NK-92 (cell line): Measurements from ENCODE around the gene GRID1.

ENCODE experiments used
- DNase-seq: peaks from one replicate; lab custom pipeline; 2025; ENCODE audit not compliant: unreplicated experiment; lab: John Stamatoyannopoulos, UW

GRID1 gene

DNA sequence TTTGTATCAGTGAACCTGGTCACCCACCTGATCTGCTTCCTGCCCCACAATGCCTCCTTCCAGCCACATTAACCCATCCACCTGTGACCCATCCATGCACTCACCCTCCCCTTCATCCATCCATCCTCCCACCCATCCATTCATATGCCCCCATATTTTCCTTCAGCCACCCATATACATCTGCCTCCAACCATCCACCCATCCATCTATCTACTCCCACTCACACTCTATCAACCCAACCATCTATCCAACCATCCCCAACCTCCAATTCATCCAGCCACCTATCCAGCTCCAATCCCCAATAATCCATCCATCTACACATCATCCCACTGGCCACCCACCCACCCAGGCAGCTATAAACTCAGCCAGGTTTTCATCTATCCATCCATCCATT lies 51.0 kb downstream of the GRID1 start:
- no peak for DNase-seq

DNA sequence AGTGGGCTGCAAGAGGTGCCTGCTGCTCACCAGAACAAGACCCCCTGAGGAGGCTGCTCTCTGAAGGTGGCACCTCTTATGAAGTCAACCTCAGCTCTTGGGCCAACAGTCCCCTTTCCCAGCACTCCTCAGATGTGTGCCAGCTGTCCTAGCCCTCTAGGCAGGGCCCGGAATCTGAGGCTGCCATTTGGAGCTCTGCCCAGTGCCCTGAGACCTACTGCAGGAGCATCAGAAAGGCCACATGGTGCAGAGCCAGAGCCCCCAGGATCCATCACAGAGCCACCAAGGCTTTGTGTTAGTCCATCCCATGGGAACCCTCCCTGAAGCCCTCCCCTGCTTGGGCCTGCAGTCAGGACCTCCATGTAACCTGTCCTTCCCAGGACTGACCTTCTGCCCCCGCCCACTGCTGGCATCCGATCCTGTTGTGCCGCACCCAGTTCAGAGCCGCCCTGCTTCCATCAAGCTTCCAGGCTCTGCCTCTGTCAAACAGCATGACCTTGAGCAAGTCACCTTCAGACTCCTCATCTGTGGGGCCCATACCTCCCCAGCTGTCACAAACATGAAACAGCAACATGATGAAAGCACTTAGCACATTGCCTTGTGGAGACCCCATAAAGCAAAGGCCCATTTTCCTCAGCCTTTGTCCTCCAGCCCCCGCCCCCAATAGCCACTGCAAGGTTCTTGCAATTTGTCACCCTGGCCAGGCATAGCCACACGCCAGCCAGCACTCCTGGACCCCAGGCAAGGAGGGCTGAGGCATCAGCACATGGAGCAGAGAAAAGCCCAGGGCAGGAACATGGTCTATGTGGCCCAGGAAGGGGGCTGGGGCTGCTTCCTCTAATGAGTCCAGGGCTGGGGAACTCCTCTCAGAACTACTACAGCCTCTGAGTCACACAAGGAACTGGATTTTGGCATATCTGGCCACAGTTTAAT lies 51.7 kb downstream of the GRID1 start:
- no peak for DNase-seq

DNA sequence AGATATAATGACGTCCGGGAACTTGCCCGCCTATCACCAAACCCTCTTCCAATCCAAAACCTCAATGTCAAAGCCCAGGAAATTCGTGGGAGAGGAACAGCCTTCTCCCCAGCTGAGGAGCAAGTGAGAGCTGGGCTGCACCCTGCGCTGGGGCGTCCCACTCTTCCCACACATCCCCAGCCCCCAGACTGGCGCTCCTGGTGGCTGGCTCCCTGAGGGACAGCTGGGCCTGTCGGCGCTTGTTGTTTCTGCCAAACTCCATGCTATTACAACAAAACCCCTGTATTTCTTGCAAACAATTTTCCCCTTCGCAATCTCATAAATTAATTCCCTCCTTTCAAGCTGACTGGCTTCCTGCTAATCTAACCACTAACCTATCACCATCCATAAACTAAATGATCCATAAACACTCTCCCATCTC lies 53.0 kb downstream of the GRID1 start:
- no peak for DNase-seq

DNA sequence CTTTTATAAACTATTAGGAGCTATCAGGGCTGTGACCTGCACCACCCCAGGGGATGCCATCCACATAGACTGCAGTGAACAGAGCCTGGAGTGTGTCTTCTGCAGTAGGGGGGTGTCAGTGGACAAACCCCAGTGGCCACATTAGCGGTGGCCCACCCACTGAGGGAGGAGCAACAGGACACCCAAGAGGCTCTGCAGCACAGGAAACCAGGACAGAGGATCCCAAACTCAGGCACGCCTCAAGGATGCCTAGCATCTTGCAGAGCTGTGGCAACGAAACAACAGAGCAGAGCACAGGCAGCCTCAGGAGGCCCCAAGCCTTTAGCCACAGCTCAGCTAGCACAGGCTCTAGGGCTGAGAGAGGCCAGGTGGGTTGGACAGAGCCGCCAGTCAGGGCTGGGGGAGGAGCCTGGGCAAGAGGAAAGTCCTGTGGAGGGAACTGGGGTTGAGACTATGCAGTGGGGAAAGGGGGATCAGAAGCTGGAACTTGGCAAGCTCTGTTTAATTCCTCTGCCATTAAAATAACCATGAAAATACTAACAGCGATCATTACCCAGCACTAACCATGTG lies 53.8 kb downstream of the GRID1 start:
- DNase-seq = no peak

DNA sequence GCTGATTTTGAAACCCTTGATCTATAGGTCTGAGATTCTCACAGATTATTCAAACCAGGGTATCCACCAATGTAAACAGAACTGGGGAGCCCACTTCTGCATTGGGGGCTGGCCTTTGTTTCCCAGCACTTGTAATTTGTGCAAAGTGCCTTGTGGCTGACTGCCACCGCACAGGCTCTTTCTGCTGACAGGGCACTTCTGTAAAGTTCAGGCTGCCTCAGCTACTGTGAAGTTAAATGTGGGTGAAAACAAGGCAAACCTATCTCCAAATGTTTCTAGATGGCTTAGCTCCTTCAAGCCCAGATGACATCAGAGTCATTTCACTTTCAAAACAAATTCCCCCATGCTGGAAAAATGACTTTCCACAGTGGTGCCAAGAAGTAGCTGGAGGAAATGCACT lies 54.7 kb downstream of the GRID1 start:
- DNase-seq = no peak

DNA sequence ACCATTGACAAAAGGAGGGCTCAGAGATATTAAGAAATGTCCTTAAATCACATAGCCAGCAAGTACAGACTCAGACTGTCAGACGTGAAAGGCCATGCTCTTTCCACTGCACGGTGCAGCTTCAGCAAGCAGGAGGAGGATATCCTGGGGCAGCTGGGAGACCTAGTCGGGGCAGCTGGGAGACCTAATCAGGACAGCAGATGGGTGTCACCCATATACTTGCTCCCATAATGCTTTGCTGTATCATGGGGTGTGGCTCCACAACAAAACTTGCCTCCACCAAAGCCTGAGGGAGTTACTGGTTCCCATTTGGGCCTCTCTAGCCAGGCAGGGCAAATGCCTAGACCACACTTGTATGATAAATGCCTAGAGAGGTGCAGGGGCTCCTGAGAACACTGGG lies 55.4 kb downstream of the GRID1 start:
- DNase-seq = no peak

DNA sequence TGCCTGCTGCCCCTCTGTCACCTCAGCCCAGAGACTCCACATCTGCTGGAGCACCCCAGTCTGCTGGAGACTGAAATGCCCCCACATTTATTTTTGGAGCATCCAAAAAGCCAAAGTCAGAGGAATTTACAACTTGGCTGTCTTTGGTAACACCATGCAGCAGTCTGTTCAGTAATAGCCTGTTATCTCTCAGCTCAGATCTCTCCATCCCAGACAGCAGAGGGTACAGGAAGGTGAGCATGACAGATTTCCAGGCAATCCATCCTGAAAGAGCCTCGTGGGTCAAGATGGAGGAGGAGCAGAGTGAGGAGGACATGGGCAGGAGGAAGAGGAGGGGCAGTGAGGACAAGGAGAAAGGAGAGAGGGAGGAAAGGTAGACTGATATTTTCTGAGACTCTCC lies 55.9 kb downstream of the GRID1 start:
- no peak for DNase-seq

DNA sequence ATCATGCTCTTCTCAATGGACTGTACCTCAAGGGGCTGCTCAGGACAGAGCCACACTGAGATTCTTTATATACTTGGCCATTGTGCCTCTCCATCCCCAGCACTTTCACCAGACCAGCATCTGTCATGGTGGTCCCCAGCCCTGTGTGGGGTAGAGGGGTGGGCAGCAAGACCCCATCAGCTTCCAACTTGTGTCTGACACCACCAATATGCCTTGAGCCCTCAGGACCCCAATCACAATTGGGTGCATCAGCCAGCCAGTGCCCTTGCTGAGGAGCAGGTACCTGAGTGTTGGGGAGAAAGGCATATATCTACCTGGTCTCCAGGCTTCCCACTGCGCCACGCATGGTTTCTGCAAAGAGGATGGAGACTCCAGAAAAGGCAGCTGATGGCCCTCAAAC lies 56.3 kb downstream of the GRID1 start:
- no peak for DNase-seq

DNA sequence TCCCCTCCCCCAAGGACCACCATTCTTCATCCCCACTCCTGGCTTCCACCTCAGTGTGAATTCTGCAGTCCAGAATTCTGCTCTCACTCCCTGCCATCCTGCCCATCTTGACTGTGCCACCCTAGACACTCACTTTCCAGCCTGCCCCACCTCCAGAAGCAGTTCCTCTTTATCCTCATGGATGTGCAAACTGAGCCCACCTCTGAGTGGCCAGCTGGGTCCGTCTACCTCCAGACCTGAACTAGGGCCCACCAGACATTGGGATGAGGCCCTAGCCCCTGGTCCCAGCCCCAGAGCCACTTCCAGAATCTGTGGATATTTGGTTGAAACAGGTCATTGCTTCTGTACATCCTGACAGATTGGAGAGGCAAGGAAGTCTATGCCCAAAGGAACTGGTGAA lies 58.5 kb downstream of the GRID1 start:
- DNase-seq = no peak

DNA sequence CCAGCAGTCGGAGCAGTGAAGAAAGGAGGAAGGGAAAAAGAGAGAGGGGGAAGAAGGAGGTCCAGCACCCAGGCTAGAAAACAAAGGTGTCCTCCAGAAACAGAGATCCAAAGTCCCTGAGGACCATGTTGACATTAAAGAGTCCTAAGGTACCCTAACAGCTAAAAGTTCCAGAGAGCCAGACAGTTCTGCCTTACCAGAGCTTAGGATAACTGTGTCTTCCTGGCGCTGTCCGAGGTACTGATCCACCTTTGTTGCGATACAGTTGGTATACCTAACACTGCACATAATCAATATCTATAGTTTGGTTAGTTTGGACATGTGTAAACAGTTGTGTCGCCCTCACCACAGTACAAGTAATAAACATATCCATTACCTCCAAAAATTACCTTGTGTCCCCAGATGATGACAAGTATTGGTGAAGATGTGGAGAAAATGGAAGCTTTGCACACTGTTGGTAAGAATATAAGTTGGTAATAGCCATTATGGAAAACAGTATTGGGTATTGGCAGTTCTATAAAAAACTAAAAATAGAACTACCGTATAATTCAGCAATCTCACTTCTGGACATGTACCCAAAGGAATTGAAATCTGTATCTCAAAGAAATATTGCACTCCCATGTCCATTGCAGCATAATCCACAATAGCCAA lies 59.8 kb downstream of the GRID1 start:
- DNase-seq = no peak

DNA sequence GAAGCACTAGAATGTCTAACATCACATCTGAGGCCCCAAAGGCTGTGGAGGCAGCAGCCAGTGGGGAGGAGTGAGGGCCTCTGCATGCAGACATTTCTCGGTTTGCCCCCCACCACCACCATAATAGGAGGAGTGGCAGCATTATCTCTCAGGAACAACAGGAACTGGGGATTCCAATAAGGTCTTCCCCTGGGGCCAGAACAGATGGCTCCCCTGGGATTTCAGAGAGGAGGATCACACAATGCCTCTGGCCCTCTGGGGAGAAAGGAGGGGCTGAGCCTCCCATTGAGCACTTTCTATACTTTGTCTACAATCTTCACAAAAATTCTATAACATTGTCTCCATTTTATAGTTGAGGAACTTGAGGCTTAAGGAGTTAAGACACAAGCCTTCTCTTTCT lies 61.1 kb downstream of the GRID1 start:
- no peak for DNase-seq

DNA sequence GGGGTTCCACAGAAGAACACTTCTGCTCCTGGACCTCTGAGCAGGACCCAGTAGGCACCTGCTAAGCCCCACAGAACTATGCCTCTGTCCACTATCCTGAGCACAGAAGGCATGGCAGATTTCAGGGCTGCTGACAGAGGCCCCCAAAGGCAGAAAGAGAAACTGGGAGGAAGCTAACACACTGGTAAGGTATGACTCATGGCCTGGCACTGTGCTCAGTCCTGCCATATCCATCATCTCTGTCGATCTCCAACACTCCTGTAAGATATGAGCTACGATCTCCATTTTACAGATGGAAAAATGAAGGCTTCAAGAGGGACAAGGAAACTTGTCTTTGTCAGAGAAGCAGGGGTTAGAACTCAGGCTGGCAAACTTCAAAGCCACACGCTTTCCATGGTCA lies 62.2 kb downstream of the GRID1 start:
- no peak for DNase-seq

DNA sequence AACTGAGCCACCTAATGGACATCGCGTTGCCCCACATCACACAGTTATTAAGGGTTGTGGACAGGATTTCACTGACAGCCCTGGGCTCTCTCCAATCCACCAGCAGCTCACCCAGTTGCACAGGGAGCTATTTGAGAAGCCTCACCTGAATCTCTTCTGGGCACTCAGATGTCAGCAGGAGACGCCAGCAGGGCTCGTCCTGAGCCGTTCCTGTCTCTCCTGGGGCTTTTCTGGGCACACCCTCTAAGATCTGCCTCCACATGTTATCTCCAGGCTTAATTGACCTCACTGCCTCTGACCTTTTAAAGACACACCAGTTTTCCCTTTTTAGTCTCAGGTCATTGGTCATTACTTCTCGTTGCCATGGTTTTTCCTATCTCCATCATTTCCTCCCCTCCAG lies 63.0 kb downstream of the GRID1 start:
- no peak for DNase-seq

DNA sequence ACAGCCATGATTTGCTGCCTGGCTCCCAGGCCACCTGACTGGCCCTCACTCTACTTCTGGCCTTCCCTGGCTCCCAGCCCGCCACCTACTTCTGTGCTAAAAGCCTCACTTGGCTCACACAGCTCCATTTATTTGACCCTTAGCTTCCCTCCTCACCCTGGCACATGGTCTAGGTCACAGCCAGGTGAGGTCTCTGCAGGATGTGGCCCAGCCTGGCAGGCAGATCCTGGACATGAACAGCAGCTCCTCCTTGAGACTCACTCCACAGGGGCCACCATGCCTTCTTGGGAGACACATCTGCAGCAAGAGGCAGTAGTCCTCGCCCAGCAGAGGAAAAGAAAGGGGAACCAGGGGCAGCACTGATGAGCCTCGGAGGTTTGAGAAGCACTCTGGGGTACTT lies 64.6 kb downstream of the GRID1 start:
- DNase-seq = no peak

DNA sequence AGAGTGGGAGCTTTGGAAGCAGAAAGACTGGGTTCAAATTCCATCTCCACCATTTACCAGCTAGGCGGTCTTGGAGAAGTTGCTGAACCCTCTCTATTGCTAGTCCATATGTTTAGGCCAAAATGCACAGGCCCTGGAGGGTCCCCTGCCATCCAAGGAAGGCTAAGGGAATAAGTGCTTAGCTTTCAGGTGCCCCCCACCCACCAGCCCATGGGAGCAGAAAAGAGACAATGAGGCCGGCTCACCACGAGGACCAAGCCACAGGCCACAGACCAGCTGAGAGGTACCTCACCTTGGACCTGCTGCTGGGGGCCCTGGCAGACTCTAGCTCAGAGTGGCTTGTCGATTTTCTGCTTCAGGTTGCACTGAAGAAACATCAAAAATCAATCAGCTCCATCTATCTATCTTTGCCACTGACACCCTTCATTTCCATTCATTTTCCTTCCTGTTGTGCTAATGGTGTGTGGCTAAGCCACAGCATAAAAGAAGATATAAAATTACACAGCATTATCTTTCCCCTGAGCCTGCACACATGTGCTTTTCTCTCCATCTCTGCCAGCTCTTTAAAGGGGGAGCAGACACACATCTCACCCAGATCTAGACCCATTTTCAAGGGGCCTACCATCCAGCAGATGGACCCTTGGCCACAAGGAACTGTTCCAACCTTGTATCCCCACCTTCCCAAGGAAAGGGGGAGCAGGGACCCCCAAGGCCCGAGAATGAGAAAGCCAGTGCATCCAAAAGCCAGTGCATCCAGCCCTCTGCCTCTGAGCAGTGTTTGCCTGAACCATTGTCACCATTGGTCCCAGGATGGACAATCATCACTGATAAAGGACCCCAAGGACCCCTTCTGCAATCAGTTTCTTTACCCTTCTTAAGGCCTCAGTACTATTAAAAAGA lies 65.4 kb downstream of the GRID1 start:
- DNase-seq = no peak

DNA sequence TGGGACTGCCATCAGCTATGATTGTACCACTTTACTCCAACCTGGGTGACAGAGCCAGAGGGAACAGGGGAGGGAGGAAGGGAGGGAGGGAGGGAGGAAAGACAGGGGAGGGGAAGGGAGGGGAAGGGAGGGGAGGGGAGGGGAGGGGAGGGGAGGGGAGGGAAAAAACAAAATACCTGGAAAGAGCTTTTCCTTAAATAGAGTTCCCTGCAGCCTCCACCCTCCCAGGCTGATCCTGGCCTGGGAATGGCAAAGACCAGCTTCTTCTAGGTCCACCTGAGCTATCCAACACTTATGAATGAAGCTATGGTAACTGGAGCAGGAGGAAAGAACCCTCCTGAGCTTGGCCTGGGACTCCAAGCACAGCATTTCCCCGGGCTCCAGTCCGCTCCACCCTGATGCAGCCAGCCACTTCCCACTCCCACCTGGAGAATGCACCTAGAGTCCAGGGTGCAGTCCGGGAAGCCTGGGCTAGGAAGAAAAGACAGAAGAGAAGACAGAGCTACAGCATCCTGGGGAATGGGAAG lies 66.1 kb downstream of the GRID1 start:
- no peak for DNase-seq

DNA sequence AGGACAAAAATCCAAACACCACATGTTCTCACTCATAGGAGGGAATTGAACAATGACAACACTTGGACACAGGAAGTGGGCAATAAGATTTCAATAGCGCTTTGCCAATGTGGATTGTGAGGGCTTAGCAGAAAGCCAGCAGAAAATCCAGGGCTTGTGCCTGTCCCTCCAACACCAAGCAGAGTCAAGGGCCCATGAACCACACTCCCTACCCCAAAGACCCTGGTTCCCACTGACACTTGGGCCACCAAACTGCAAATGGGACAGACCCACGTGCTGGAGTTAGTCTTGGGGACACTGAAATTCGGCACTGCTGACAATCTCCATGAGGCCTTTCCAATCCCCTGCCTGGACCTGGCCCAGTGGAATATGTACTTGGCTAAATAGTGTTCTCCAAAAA lies 67.0 kb downstream of the GRID1 start:
- no peak for DNase-seq

DNA sequence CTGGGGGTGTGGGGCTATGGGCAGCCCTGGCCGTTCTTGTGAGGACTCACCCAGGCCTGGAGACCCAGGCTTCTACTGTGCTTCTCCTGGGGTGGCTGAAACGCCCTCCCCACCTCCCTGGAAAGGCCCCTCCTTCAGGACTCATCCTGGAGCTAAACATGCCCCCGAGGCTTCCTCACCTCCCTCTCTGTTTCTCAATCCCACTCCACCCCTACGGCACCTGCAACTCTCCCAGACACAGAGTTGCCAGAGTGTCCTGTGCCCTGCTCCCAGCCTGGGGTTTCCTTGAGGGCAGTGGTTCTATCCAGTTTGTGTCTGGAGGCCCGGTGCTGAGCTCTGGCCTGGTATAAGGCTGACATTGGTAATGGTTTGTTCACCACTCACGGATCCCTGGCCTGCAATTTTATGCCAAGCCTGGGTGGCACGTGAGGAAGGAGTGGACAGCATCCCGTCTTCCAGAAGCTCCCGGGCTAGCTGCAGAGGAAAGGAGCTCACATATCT lies 68.0 kb downstream of the GRID1 start:
- DNase-seq = no peak

DNA sequence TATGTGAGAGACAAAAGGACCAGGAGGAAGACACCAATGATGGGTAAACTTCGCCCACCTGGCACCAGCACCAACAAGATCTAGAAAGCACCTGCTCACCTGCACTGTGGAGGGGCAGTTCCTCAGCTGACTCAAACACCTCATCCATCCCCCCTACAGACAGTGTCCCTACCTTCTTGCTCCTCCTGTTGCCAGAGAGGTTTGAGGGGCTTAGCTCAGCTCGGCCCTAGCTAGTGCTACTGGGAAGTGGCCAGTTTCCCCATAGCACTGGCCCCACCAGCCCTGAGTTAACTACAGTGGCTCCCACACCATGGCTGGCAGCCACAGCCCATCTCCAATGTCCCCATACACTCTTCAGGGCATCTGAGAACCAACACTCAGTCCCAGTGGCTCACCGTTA lies 70.8 kb downstream of the GRID1 start:
- DNase-seq = no peak

DNA sequence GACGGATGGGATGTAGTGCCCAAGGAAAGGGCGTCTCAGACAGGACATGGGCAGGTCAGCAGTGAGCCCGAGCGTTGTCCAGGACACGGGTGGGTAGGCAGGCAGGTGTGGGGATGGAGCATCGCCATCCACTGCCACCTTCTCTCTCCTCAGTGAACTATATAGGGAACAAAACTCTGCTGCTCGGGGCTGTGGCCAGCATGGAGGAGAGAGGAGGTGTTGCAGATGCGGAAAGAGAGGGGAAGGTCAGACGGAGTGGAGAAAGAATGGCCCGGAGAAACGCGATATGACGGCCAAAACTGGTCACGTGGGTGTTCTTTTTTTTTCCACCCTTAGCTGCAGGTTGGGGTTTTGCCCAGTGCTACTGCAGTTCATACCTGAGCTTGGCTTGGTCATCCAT lies 71.2 kb downstream of the GRID1 start:
- no peak for DNase-seq
